GM18873 (cell line): ENCODE data around the gene GABPB2.

Experiments
- ATAC-seq: cut with Tn5 transposase; IDR thresholded peaks from one replicate; pipeline ENCODE4 v1.9.1; 2021; ENCODE audit warnings: mild to moderate bottlenecking, moderate library complexity, moderate number of reproducible peaks; ENCODE audit not compliant: unreplicated experiment, low FRiP score

GABPB2 gene

DNA sequence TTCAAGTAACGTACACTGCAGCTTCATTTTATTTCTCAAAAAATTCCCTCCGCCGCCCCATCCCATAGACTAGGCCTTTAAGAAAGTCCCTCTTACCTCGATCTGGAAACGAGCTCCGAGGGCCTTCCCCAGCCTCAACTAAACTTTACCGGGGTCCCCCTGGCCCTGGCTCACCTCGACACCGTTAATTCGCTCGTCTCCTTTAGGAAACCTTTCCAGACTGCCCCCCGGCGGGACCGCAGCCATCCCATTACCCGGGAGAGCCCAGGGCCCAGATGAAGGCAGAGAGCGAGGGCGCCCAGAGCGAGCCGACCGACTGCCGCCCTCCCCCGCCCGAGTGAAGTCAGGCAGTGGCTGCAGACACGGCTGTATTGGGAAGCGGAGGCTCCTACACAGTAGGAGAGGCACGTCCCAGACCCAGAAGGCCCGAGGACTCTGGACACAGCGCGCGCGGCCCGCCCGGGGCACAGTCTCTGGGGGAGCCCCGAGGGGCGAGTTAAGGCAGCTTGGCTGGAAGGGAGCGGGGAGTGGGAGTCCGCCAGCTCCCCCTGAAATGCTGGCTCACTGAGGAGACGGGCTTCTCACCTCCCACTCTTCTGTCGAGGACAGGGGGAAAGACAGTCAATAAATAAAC is 61.3 kb downstream of the GABPB2 start:
- ATAC-seq = no peak

DNA sequence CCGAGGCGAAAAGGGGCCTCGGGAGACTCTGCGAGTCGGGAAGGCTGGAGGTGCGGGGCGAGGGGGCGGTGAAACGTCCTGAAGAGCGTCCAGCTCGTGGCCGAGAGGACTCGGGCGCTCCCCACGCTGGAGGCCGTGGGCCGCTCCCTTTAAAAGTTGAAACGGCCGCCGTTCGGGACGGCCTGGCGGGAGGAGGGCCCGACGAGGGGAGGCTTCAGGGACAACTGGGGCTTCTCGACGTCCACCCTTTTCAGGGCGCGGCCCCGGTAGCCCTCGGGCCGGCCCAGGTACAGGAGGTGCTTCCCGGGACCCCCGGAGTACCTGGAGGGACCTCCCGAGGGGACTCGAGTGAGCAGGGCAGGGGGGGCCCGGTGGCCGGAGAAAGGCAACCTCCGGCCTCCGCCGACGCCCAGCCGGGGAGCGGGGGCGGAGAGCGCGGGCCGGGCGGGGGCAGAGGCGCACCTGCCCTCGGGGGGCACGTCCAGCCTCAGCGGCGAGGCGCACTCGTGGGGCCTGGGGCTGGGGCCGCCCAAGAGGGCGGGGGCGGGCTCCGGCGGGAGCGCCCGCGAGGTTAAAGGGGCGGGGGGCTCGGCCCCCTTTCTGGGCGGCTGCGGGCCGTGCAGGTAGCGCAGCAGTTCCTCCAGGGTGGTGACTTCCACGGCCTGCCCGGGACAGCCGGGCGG is 61.9 kb downstream of the GABPB2 start:
- no peak for ATAC-seq

- ATAC-seq = no peak
These were observed 62.7 kb downstream of the GABPB2 start for GRCh38 chr1:151133018-151133806.

- ATAC-seq = no peak
These were observed 63.8 kb downstream of the GABPB2 start for GRCh38 chr1:151134396-151134795.

- ATAC-seq = no peak
These were observed 64.4 kb downstream of the GABPB2 start for GRCh38 chr1:151134991-151135390.

DNA sequence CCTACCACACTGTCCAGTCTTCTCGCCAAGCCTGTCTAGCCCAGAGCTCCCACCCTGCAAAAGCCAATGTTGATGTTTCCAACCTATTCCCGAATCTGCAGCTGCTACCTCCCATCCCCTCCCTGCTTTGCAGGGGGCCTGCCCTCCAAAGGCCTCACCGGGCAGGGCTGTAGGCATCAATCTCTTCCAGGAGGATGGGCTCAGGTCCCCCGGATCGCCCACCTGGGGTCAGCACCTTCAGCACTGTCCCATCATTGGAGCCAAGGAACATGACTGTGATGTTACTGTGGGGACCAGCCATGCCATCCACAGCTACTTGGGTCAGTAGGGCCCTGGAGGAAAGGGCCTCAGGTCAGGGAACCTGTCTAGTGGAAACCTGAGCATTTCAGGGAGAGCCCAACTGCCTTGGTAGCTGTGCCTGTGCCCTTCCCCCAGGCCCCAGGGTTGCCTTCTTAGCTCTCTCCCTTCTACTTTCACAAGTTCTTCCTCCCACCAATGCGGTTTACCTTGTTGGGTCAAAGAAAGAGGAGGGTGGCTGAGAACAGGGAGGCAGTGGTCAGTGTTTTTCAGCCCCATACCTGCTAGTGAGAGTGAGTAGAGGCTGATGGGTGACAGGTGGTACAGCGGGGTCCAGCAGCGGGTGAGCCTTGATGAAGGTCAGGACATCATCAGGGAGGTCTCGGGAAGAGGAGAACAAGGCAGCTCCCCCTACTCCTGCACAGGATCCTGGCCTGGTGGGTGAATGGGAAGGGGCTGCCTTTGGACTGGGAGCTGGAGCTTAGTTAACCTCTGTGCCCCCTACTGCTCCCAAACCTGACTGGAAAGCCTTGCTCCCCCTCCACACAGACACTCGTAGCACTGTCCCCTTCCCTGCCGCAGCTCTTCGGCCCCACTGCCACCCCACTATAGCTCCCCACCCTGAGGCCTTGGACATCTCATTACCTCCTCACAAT is 65.1 kb downstream of the GABPB2 start:
- no peak for ATAC-seq

DNA sequence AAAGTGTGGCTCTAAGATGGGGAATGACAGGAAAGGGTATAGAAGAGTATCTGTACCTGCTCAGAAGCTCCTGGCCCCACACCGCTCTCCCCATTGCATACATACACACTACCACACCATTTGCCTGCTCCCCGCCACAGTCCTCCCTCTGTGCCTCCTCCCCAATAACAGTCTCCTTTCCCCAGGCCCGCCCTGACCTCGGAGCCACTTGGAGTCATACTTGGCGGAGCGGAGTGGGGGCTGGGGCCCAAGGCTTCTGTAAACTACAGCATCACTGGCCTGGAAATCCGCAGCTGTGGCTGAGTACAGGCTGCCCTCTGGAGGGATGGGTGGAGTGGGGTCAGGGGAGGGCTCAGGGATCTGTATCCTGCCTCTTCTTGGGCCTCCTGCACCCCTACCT is 67.2 kb downstream of the GABPB2 start:
- ATAC-seq = no peak

DNA sequence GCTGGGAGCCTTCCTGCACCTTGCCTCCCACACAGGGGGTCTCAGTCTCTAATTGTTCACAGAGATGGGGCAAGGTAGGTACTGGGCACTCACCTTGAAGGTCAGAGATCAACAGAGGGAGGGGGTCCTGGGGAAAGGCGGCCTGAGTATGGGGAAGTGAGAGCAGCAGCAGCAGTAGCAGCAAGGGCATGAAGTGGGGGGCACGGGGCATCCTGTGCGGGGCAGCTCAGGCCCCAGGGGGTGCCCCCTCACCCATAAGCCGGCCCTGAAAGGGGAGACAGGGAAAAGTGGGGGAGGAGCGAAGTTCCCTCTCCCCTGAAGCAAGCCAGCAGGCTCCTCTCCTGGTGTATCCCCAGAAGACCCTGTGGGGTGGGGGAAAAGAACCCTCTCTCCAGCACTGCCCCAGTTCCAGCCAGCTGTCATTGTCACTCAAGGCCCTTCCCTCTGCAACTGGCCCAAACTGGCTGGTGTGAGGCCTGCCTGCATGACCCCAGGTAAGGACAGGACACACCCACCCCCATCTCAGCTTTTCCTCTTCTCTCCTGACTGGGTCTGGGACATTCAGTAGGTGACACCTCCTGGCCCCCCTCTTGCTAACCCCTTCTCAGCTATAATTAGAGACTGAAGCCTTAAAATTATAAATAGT is 72.0 kb downstream of the GABPB2 start:
- ATAC-seq = no peak

GRCh38 chr1:151143057-151143435 is 72.5 kb downstream of the GABPB2 start:
- no peak for ATAC-seq

DNA sequence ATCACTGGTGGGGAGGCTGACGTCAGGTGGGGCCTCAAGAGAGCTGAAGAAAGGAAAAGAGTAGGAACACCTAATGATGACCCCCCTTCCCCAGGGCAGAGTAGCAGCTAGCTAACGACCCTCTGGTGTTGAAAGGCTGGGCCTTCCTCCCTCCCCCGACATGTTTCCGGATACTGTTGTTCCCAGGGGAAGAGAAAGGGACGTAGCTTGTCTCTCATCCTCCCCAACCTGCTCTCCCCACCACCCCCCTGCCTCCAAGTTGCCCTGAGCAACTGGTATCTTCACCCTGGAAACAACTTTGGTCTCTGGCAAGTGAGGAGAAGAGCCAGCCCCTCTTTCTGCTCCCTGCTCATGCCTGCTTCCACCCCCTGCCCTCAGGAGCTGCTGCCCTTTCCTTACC is 73.4 kb downstream of the GABPB2 start:
- no peak for ATAC-seq

- no peak for ATAC-seq
These were observed 74.1 kb downstream of the GABPB2 start for GRCh38 chr1:151144474-151145303.

- ATAC-seq = no peak
These were observed 74.9 kb downstream of the GABPB2 start for GRCh38 chr1:151145304-151146071.

DNA sequence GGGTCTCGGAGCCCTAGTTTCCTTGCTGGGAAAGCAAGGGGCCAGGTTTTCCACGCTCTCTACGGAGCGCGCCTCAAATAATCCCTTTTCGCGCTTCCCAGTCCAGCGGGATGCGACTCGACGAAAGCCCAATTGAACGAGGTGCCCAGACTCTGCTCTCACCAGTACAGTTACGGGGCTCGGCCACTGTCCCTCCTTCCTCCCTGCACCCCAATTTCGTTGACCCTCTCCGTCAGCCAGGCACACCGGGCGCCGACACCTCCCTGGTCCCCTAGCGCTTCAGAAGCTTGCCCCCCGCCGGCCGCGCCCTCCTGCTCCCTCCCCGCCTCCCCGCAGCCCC is 75.5 kb downstream of the GABPB2 start:
- ATAC-seq = no peak

GRCh38 chr1:151146412-151147131 is 76.0 kb downstream of the GABPB2 start, which contains the start of gene SEMA6C:
SEMA6C (minus strand) TSS chr1:151146631; CDS start chr1:151142621, 4,010 bp downstream.
- ATAC-seq = peak; percentile 96

- ATAC-seq = no peak
These were observed 76.6 kb downstream of the GABPB2 start for GRCh38 chr1:151147132-151147503.

- ATAC-seq = no peak
These were observed 77.1 kb downstream of the GABPB2 start for GRCh38 chr1:151147665-151148064.

DNA sequence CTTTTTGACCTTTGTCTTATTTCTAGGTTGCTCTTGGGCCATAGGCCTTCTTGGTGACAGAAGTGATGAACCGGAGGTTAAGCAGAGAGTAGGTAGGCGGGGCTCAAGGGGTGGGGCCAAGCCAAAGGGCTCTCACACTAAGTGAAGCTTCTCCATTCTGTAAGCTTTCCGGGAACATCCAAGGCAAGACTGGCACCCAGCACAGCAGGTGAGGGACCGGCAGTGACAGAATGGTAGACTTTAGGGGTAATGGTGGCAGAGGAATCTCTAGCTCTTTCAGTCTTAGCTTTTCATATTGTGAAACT is 85.9 kb downstream of the GABPB2 start, which contains the start of gene TNFAIP8L2:
TNFAIP8L2 (plus strand) TSS at position 135 of the 305 bp plus-strand sequence. CDS start 2,049 bp downstream, outside the sequence.
- peak; percentile 47 for ATAC-seq

- no peak for ATAC-seq
These were observed 86.5 kb downstream of the GABPB2 start for GRCh38 chr1:151157067-151157531.
